SK-N-MC (cell line): Measurements from ENCODE around the gene NFS1.
A peak's percentile ranks its signal among the peaks of the same experiment; 100 is the strongest.

Experiments
- DNase-seq: peaks from one replicate; pipeline ENCODE4 v3.0.0-alpha.2; 2011; ENCODE audit warnings: low read depth, low spot score
- H3K27ac ChIP-seq: fragments of 200-600 bp; sonication (generic); 2 replicates; pipeline ENCODE4 v1.5.1; 2016; ENCODE audit warnings: mixed run types
- H3K36me3 ChIP-seq: fragments of 200-600 bp; sonication (generic); 2 replicates; pipeline ENCODE4 v1.6.1; 2017; ENCODE audit warnings: antibody characterized with exemption, low read length, mixed read lengths; ENCODE audit not compliant: insufficient read depth
- H3K4me3 ChIP-seq: fragments of 200-600 bp; sonication (generic); 2 replicates; pipeline ENCODE4 v1.5.1; 2016
- H3K9ac ChIP-seq: fragments of 200-600 bp; sonication (generic); 2 replicates; pipeline ENCODE4 v1.8.0; 2017; ENCODE audit warnings: mixed run types, mixed read lengths; ENCODE audit not compliant: insufficient read length
- H3K9me3 ChIP-seq: fragments of 200-600 bp; sonication (generic); 2 replicates; pipeline ENCODE4 v1.6.1; 2017; ENCODE audit warnings: low read depth, mild to moderate bottlenecking, antibody characterized with exemption, low read length, moderate library complexity, mixed read lengths
- EZH2 ChIP-seq: fragments of 200-600 bp; sonication (generic); IDR thresholded peaks from one replicate; pipeline ENCODE4 v1.6.1; 2017; ENCODE audit warnings: antibody characterized with exemption
- FOXP2 ChIP-seq: optimal IDR thresholded peaks from 2 replicates; pipeline ENCODE3; 2011; ENCODE audit warnings: mild to moderate bottlenecking, moderate library complexity; ENCODE audit not compliant: insufficient read depth; ENCODE audit errors: extremely low read length, control extremely low read depth
- POLR2AphosphoS5 ChIP-seq: IDR thresholded peaks from 2 replicates; pipeline ENCODE4 v1.6.1; 2012; ENCODE audit warnings: mild to moderate bottlenecking, low read depth, low read length, borderline replicate concordance

The NFS1 gene

DNA sequence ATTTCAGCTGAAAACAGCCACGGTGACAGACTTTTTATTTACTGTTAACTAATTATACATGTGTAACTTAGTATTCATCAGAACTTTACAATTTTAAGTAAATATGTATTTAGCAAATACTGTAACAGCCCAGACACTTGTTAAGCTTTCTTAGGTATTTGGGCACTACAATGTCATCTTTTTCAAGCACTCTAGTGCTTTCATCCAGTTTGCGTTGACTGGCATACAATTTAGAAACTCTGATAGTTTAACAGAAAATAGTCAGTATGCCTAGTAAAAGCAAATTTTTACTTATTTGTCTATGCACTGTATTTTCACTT is 32.3 kb upstream of the NFS1 start:
- Histone ChIP-seq H3K4me3 (no peak overlapping the region), H3K9me3 (no peaks in the 10 kb centered on the region), H3K9ac (peak overlapping the region; percentile 3), H3K36me3 (peaks cover 98% of the 10 kb centered on the region), H3K27ac (peak overlapping the region; percentile 62; the same call in 1 of the 2 replicates)
- TF ChIP-seq EZH2 (no peak), POLR2AphosphoS5 (no peak), FOXP2 (no peak)
- no peak for DNase-seq

DNA sequence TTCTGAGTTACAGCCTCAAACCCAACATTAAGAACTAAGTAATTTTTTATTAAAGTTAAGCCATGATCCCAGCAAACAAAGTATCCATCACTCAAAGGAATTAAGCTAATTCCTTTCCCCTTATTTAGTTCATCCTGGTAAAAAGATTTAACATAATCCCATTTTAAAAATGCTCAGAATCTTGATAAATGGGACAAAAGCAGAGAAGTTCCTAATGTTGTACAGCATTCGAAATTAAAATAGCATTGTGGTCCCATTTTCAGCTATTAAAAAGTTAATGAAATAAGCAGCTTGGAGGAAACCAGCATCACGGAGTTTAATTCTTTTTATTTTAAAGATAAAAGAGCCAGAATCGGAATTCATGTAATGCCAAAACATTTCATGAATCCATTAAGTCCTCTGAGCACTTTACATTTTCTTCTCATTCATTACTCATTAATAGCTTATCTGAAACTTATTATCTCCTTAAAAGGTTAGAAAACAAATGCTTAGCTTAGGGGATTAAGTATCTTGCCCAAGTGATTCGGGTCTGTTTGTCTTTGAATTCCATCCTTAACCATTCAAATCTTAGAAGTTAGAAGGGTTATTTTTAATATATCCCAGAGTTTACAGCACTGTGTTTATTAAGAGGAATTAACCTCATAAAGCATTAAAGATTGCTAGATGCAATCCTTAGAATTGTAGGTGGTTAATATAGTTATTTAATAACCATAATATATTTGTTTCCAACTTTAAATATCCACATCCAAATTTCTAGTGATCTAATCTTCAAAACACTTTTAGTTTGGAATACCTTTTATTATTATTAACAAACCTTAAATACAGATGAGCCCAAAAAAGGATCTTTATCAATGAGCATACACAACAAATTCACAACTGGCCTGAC is 31.7 kb upstream of the NFS1 start:
- Histone ChIP-seq H3K36me3 (peaks cover 98% of the 10 kb centered on the region), H3K27ac (peak overlapping the region; percentile 62; the same call in 1 of the 2 replicates)

GRCh38 chr20:35729836-35730582 is 30.9 kb upstream of the NFS1 start:
- no peak overlapping the region for H3K9ac ChIP-seq
- no peaks in the 10 kb centered on the region for H3K9me3 ChIP-seq
- H3K36me3 ChIP-seq: peaks cover 98% of the 10 kb centered on the region
- no peak overlapping the region for H3K27ac ChIP-seq
- no peak overlapping the region for H3K4me3 ChIP-seq
- TF ChIP-seq EZH2 (no peak), FOXP2 (no peak), POLR2AphosphoS5 (no peak)
- no peak for DNase-seq

More for the DNA sequence above, 31.7 kb upstream of the NFS1 start:
- no peak overlapping the region for H3K4me3 ChIP-seq
- H3K9ac ChIP-seq: peak overlapping the region; percentile 3
- TF ChIP-seq FOXP2 (no peak), POLR2AphosphoS5 (no peak), EZH2 (no peak)
- H3K9me3 ChIP-seq: no peaks in the 10 kb centered on the region
- no peak for DNase-seq

DNA sequence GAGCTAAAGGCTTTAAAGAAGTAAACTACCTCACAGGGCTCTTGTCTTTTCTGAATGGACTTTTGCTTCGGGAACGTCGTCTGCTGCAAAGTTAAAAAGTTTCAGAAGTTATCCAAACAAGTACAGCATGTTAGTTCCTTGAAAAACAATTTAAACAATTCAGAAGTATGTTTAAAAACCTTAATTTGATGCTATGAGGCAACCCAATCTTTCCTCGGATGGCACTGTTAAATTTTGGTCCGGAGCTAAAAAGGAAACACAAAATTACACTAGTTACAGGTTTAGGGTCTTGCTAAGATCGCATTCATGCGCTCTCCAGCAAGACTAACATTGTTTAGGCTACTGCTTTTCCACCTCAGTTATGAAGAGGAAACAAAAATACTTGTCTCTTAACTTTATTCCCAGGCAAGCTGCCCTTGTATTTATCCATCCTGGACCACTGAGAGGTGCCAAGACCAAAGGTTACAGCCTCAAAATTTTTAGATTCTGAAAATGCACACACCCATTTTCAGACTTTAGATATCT is 30.2 kb upstream of the NFS1 start:
- H3K9ac ChIP-seq: no peak overlapping the region
- no peak overlapping the region for H3K27ac ChIP-seq
- no peak for TF ChIP-seq FOXP2
- no peak for TF ChIP-seq EZH2
- 0 out of 2 replicates have a peak, but pooled peaks have one; percentile 35 for TF ChIP-seq POLR2AphosphoS5
- no peak for DNase-seq
- peaks cover 98% of the 10 kb centered on the region for H3K36me3 ChIP-seq
- H3K9me3 ChIP-seq: no peaks in the 10 kb centered on the region
- no peak overlapping the region for H3K4me3 ChIP-seq

GRCh38 chr20:35726842-35727711 is 27.9 kb upstream of the NFS1 start:
- Histone ChIP-seq H3K4me3 (no peak overlapping the region), H3K9me3 (no peaks in the 10 kb centered on the region), H3K27ac (no peak overlapping the region), H3K36me3 (peaks cover 96% of the 10 kb centered on the region), H3K9ac (no peak overlapping the region)
- TF ChIP-seq POLR2AphosphoS5 (no peak), FOXP2 (no peak), EZH2 (no peak)
- no peak for DNase-seq

DNA sequence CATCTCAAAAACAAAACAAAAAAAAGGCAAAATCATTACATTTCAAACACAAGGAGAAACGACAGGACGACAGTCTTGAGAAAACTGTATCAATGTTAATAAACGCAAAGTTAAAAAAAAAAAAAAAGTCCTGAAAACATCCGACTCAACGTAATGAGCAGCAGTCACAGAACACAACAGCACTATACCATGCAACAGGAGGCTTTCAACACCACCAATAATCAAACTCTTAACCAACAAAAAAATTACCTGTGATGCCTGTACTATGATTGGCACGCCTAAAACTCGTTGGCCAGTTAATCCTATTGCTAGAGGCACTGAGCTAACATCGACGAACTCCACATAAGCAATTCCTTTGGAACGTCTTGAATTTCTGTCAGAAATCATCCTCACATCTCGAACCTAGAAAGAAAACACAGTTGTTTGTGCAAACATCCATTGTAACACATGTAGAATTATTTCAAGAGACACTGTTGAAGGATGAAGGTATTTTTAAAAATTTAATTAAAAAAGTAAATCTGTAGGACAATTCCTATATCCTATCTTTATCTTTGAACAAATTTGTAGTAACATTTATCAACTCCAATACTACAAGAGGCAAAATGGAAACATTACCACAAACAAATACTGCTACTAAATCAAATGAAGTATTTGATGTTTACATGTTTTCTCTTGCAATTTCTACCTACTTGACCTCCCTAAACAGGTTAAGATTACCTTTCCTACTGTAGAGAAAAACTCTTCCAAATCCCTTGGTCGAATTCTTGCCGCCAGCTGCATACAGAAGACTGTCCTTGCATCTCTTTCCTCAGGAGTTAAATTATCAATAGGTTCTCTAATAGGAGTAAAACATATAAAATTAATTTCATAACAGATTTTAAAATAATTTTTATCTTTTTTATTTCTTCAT is 25.4 kb upstream of the NFS1 start:
- no peak overlapping the region for H3K27ac ChIP-seq
- peaks cover 96% of the 10 kb centered on the region for H3K36me3 ChIP-seq
- no peaks in the 10 kb centered on the region for H3K9me3 ChIP-seq
- no peak; the same call in 1 of the 2 replicates for TF ChIP-seq POLR2AphosphoS5
- no peak for TF ChIP-seq FOXP2
- TF ChIP-seq EZH2: no peak
- no peak overlapping the region for H3K4me3 ChIP-seq
- no peak overlapping the region for H3K9ac ChIP-seq
- no peak for DNase-seq
